NCI-H146 (cell line): ENCODE measurements around the gene LPCAT2.

ENCODE experiments used
- DNase-seq: peaks from one replicate; lab custom pipeline; 2025; lab: John Stamatoyannopoulos, UW

Gene LPCAT2, protein sequence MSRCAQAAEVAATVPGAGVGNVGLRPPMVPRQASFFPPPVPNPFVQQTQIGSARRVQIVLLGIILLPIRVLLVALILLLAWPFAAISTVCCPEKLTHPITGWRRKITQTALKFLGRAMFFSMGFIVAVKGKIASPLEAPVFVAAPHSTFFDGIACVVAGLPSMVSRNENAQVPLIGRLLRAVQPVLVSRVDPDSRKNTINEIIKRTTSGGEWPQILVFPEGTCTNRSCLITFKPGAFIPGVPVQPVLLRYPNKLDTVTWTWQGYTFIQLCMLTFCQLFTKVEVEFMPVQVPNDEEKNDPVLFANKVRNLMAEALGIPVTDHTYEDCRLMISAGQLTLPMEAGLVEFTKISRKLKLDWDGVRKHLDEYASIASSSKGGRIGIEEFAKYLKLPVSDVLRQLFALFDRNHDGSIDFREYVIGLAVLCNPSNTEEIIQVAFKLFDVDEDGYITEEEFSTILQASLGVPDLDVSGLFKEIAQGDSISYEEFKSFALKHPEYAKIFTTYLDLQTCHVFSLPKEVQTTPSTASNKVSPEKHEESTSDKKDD

DNA sequence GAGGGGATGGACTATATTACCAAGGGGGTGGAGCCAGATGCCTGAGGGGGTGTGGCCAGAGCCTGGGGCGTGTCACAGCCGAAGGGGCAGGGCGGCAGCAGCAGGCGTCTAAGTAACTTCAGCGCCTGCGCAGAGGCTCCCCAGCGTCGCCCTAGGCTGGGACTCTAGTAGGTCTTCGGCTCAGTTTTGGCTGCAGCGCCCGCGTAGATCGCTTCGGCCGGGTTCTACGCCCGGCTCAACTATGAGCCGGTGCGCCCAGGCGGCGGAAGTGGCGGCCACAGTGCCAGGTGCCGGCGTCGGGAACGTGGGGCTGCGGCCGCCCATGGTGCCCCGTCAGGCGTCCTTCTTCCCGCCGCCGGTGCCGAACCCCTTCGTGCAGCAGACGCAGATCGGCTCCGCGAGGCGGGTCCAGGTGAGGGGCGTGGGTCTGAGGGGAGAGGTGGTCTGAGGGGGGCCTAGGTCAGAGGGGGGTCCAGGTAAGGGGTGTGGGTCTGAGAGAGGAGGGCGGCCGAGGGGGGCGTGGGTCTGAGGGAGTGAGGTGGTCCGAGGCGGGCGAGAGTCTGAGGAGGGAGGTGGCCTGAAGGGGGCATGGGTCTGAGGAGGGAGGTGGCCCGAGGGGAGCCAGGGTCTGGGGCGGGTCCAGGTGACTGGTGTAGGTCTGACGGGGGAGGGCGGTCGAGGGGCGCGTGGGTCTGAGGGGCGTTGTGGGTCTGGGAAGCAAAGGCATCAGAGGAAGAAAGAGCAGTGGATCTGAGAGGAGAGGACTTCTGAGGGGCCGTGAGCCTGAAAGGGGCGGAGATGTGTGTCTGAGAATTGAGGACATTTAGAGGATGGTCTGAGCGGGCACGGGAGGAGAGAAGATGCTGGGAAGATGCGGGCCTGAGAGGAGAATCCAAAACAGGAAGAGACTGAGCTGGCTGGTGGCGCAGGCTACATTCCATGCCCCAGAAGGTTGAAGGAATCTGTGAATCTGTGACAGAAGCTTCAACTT lies at the start of gene LPCAT2:
LPCAT2 (plus strand) TSS at position 132 of the 991 bp plus-strand sequence; CDS start at position 242, 110 bp downstream.
- DNase-seq, result no peak

DNA sequence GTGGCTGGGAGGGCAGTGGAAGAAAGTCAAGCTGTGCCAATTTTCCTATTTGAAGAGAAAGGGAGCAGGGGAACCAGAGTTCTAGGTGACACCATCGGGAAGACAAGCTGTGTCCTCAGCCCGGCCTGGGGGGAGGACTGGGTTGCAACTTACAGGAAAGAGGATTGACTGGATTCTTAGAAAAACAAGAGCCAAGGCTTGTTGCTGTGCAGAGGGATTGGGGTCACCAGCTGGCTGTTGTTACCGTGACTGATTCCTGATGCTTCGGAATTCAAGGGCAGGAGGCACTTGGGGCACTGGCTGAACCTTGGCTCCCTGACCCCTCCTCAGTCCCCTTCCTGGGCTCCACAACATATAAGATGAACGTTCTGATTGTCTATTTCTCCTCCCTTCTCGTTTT lies 46.6 kb upstream of the LPCAT2 start:
- DNase-seq, result no peak

DNA sequence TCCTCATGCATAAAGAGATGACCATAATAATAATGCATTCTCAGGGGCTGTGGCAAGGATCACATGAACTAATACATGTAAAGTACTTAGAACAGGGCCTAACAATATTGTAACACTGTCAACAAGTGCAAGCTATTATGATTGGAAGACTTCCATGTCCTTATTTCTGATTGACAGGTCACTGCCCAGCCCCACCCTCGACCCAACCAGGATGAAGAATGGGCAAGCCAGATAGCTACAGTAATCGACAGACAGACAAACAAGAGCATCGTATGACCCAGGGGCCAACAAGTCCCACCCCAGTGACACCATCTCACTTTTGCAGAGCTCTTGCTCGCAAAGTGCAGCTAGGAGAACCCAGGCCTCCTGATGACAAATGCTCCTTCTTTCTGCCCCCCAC lies 44.5 kb upstream of the LPCAT2 start:
- no peak for DNase-seq

DNA sequence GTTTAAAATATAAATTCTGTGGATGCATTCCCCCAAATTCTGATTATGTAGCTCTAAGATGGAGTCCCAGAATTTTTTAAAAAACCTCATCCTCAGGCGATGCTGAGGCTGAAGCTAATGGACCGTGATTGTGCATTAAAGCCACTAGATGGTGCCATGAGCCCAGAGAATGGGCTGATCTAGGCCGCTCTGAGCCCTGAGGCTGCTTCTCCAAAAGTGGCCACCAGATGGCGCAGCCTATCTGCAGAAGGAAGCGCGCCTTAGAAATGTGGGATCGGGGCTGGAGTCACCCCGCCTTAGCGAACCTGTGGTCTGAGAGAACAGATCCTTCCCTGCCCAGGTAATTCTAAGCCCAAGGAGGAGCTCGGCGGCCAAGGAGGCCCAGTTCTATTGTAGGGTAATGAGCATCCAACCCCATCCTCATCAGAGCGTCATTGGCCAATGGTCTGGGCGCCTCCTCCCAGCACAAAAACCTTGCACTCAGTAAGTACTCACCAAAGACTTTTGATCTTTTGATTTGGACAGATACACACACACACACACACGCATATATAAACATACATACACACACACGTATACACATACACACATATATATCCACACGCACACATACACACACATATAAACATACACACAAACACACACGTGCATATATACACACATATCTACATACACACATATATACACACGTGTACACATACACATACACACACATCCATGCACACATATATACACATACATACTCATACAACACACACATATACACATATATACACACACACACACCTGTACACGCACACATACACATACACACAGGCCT lies 43.6 kb upstream of the LPCAT2 start:
- DNase-seq, result peak; percentile 49

DNA sequence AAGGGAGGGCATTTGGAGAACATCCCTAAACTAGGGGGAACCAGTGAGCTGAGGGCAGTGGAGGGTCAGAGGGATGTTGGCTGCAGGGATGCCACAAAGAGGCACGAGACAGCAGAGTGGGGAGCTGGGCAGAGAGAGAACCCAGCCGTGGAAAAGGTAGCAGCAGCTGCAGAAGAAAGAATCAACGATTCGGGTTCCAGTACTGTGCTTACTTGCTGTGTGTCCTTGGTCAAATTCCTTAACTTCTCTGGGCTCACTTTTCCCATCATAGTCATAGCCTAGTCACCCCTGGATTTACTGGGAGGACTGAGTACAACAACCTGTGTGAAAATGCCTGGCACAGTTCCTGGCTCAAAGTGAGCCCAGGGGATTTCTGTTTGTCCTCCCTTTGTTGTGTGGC lies 42.7 kb upstream of the LPCAT2 start:
- no peak for DNase-seq

DNA sequence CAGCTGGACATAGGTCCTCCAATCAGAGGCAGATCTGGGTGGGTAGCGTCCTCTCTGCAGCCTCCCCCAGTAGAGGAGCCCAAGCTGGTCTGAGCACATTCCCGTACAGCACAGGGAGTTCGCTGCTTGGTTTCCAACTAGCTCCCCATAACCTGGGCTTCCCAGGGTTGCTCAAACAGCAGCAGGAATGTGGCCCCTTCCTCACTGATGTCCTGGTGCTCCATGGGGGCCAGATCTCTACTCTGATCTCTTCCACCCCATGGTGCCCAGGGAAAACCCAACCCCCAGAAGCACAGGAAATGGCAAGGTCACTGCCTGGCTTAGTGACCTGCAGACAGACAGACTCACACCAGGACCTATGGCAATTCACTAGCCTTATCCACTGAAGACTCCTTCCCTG lies 41.0 kb upstream of the LPCAT2 start:
- no peak for DNase-seq

DNA sequence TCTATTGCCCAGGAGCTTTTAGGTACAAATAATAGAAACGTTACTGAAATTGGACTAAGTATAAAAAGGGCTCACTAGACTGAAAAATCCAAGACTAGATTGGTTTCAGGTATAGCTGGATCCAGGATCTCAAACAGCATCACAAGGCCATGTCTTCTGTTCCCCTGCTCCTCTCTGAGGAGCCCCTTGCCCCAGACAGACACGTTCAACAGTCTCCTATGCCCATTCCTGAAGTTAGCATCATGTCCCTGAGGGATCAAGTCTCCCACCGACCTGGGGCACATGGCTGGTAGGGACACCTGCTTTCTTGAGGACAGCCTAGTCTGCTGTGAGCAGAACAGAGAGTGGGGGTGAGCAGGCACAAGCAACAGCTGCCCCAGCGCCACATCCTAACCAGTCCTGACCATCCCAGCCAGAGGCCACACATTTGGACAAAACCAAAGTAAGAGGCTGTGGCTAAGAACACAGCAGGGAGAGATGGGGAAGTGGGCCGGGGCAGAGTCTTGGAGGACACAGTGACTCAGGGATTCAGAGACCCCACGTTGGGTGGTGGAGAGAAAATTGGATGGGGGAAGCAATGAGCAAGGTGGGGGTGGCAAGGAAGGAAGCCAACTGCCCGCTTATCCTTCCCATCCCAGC lies 40.4 kb upstream of the LPCAT2 start:
- DNase-seq, result no peak

DNA sequence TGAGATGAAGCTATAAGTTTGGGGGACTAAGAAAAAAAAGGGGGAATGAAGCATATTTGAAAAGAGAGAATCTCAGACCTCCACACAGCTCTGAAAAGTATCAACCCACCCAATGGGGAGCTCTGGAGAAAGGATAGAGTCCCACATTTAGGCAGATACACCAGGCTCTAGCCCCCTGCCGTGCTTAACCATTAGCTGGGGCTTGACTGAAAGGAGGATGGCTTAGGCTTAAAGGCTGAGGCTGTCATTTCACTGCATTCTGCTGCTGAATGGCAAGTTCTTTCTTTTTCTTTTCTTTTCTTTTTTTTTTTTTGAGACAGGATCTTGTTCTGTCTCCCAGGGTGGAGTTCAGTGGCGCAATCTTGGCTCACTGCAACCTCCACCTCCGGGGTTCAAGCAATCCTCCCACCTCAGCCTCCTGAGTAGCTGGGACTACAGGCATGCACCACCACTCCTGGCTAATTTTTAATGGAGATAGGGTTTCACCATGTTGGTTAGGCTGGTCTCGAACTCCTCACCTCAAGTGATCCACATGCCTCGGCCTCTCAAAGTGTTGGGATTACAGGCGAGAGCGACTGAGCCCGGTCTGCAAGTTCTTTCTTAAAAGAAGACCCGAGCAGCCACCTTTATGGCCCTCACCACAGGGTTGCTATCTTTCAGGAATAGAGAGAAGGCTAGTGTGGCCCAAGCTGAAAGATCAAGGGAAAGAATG lies 38.9 kb upstream of the LPCAT2 start:
- DNase-seq, result no peak

DNA sequence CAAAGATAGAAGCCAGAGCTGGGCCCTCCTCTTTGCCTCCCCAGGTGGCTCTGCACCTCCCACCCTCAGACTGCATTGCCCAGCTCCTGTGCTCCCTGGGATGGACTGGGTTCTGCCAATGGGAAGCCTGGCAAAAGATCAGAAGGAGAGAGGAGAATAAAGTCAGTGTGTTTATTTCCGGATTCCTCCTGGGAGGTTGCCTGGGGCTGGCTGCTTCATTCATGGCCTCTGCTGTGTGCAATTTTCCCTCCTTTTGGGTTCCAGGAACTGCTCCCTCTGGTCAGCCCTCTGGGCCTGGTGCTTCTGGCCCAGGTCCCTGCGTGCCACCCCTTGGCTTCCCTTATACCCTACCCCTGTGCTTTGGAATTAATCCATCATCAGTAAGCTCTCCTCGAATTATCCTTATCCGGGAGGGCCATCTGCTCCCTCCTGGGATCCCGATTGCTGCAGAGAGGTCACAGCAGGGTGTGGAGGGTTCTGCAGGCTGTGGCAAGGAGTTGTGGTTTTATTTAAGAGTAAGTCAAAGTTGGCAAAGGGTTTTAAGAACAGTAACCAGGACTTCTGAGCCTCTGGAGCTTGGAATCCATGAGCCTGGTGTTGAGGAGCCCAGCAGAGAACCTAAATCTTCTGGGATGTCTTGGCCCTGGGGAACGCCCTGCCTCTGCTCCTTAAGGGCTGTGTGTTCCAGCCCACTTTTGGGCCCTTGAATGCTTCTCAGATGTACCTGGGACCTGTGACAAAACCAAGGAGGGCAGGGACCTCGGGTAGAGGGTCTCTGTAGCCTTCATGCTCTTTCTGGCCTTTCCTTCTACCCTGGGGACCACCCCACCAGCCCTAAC lies 38.1 kb upstream of the LPCAT2 start:
- no peak for DNase-seq

DNA sequence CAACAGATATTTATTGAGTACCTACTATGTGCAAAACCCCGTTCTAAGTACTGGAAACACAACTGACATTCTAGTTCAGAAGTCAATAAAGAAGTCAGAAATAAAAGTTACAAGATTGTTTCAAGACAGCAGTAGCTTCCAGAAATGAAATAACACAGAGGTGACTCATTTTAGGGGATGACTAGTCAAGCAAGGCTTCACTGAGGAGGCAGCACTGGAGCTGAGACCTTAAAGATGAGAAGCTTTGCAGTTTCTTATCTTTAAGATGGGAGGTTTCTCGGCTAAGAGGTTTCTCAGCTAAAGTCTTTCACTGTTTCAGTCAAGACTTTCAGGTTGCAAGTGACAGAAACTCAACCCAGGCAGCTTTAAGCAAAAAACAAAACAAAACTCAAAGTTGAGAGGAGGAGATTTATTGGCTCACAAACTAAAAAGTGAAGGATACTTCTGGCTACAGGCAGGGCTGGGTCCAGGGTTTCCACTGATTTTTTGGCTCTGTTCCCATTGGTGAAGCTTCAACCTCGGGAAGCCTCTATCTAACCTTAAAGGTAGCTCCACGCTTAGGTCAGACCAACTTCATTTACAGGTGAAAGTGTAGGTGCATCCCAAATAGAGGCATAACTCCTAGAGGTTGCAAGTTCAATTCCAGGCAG lies 37.3 kb upstream of the LPCAT2 start:
- no peak for DNase-seq

DNA sequence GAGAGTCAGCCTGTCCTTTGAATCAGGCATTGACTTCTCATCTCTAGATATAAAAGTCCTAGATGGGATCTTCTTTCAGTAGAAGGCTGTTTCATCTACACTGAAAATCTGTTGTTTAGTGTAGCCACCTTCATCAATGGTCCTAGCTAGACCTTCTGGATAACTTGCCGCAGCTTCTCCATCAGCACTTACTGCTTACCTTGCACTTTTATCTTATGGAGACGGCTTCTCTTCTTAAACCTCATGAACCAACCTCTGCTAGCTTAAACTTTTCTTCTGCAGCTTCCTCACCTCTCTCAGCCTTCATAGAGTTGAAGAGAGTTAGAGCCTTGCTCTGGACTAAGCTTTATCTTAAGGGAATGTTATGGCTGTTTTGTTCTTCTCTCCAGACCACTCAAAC lies 35.3 kb upstream of the LPCAT2 start:
- no peak for DNase-seq

DNA sequence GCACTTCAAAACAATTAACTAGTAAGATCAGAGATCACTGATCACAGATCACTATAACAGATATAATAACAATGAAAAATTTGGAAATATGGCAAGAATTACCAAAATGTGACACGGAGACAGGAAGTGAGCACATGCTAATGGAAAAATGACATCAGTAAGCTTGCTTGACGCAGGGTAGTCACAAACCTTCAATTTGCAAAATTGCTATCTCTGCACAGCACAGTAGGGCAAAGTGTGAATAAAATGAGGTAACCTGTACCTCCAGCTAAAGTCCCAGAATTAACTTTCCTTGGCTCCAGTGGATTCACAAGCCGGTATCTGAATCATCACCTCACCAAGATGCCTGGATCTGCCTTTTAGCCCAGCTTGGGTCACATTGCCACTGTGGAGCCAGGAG lies 34.1 kb upstream of the LPCAT2 start:
- no peak for DNase-seq

DNA sequence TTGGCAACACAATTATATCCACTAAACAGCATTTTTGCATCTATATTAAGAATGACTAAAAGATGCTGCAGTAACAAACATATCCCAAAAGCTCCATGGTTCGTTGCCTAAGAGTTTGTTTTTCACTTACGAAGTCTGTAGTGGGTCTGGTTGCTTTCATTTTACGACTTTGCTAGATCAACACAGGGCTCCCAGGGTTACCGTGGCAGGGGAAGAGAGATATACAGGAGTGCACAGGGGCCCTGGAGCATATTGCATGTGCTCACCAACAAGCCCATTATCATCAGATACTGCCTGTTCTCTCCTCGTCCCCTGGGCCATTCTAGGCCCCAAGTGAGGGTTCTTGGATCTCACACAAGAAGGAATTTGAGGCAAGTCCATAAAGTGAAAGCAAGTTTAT lies 33.0 kb upstream of the LPCAT2 start:
- DNase-seq, result no peak

DNA sequence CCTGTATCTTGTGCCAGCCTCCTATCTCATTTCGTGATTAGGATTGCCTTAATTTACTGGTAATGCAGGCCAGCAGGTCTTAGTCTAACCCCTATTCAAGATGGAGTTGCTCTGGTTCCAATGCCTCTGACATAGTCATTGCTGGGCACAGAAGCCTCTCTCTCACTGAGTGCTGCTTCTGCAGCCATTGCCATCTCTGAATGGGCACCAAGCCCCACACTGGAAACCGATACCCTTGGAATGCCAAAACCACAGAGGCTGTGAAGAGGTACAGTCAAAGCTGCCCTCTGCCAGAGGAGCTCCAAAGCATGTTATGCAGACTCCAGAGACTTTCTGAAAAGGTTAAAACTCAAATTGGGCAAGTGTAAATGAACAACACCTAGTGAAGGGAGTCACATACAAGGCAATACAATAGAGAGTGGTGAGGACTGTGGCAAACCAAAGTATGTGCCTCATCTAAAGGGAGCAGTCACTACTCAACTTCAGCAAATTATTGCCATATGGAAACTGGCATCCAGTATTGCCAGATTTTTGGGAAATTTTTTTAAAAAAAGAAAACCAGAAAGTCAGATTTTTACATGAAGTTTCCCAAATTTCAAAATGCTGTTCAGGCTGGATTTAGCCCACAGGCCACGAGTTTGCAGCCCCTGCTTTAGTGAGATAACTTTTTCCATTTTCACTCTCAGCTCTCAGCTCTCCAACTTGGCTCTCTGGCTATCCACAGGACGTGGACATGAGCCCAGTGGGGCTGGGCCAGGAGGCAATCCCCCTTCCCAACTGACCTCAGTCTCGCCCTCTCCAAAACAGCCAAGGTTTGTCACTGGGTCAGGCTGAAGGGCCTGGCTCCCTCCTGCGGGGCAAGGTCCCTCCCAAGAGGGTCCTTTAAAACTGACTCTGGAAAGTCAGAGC lies 32.0 kb upstream of the LPCAT2 start:
- DNase-seq, result no peak

DNA sequence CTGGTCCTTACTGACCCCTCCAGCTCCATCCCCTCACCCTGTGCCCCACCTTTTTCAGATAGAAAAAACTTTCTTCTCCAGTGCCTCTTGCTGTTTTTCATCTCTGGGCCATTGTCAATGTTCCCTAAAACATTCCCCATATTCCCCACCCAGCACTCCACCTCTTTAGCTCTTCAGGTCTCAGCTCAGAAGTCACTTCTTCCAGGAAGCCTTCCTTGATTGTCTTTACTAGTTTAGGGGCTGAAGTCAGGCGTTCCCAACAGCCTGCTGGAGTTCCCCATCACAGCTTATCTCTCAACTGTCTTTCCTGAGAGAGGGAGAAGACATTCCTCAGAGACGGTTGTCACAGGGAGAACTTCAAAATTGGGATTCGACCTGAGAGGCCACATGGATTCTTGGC lies 31.1 kb upstream of the LPCAT2 start:
- DNase-seq, result no peak

DNA sequence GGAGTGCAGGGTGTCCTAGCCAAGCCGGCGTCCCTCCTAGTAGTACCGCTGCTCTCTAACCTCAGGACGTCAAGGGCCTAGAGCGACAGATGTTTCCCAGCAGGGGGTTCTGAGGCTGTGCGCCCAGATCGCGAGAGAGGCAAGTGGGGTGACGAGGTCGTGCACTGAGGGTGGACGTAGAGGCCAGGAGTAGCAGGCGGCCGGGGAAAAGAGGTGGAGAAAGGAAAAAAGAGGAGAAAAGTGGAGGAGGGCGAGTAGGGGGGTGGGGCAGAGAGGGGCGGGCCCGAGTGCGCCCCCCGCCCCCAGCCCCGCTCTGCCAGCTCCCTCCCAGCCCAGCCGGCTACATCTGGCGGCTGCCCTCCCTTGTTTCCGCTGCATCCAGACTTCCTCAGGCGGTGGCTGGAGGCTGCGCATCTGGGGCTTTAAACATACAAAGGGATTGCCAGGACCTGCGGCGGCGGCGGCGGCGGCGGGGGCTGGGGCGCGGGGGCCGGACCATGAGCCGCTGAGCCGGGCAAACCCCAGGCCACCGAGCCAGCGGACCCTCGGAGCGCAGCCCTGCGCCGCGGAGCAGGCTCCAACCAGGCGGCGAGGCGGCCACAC lies 29.9 kb upstream of the LPCAT2 start, which contains the start of gene MMP2:
MMP2 (plus strand) TSS at position 372 of the 603 bp plus-strand sequence. CDS start 282 bp downstream, outside the sequence.
- DNase-seq, result no peak

DNA sequence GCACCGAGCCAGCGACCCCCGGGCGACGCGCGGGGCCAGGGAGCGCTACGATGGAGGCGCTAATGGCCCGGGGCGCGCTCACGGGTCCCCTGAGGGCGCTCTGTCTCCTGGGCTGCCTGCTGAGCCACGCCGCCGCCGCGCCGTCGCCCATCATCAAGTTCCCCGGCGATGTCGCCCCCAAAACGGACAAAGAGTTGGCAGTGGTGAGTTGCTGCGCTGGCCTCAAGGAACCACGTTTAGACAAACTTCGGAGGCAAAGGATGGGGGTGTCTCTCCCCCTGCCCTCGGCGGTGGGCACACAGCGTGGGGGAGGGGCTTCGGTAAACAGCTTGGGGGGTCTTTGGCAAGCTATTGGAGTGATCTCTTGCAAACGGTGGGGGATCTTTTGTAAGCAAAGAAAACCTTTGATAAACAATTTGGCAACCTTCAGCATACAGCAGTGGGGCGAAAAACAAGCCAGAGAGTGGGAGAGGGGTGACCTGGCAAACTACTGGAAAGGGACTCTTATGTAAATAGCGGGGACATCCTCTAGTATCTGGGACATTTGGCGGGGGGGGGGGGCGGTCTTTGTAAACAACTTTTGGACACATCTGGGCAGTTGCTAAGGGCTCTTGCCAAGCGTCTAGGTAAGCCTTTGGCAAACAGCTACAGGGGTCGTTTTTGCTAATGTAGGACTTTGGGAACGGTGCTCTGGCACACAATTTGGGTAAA lies 29.3 kb upstream of the LPCAT2 start:
- DNase-seq, result no peak
